ENCODE results near the gene SRGAP1.
A peak's percentile ranks its signal among the peaks of the same experiment; 100 is the strongest.
"Not testable (repeated sequence)": the region's sequence is repeated elsewhere in the genome, so short reads cannot be mapped to it uniquely, and the experiment has no call there.

SRGAP1 gene

GRCh38 chr12:63874897-63875480, 30.5 kb downstream of the SRGAP1 start:
- no peak for DNase-seq

GRCh38 chr12:63875703-63876102, 31.2 kb downstream of the SRGAP1 start:
- DNase-seq, result no peak

- no peak for DNase-seq
These were observed 32.5 kb downstream of the SRGAP1 start for GRCh38 chr12:63876980-63877379.

GRCh38 chr12:63877693-63878092, 33.2 kb downstream of the SRGAP1 start:
- DNase-seq, result no peak

GRCh38 chr12:63880235-63880634, 35.7 kb downstream of the SRGAP1 start:
- DNase-seq, result not testable (repeated sequence)

GRCh38 chr12:63880742-63881263, 36.3 kb downstream of the SRGAP1 start:
- DNase-seq, result no peak

GRCh38 chr12:63882844-63883243, 38.3 kb downstream of the SRGAP1 start:
- no peak for DNase-seq

GRCh38 chr12:63885401-63885800, 40.9 kb downstream of the SRGAP1 start:
- no peak for DNase-seq

- no peak for DNase-seq
These were observed 44.6 kb downstream of the SRGAP1 start for GRCh38 chr12:63888908-63889635.

- DNase-seq, result no peak
These were observed 45.4 kb downstream of the SRGAP1 start for GRCh38 chr12:63889721-63890509.

GRCh38 chr12:63893170-63893569, 48.7 kb downstream of the SRGAP1 start:
- no peak for DNase-seq

GRCh38 chr12:63894132-63894531, 49.6 kb downstream of the SRGAP1 start:
- DNase-seq, result peak; percentile 30

- DNase-seq, result no peak
These were observed 51.3 kb downstream of the SRGAP1 start for GRCh38 chr12:63895841-63896240.

GRCh38 chr12:63897931-63898330, 53.4 kb downstream of the SRGAP1 start:
- DNase-seq, result peak; percentile 65

GRCh38 chr12:63898764-63899337, 54.4 kb downstream of the SRGAP1 start:
- DNase-seq, result no peak

- no peak for DNase-seq
These were observed 54.9 kb downstream of the SRGAP1 start for GRCh38 chr12:63899396-63899795.

- DNase-seq, result no peak
These were observed 56.7 kb downstream of the SRGAP1 start for GRCh38 chr12:63900922-63901793.

- DNase-seq, result no peak
These were observed 60.2 kb downstream of the SRGAP1 start for GRCh38 chr12:63904653-63905052.

- no peak for DNase-seq
These were observed 61.0 kb downstream of the SRGAP1 start for GRCh38 chr12:63905544-63905943.

GRCh38 chr12:63906876-63907275, 62.4 kb downstream of the SRGAP1 start:
- DNase-seq, result no peak

- no peak for DNase-seq
These were observed 63.1 kb downstream of the SRGAP1 start for GRCh38 chr12:63907561-63907960.

- no peak for DNase-seq
These were observed 65.2 kb downstream of the SRGAP1 start for GRCh38 chr12:63909746-63910145.
